HG03575 (cell line): Measurements from ENCODE around the gene CHKB.

ENCODE experiments used
- ATAC-seq: cut with Tn5 transposase; IDR thresholded peaks from one replicate; pipeline ENCODE4 v1.9.1; 2021; ENCODE audit not compliant: unreplicated experiment, insufficient number of reproducible peaks, low FRiP score; ENCODE audit errors: extremely low read depth

The CHKB gene

GRCh38 chr22:50577987-50578775 is 4.5 kb downstream of the CHKB start, which contains the start of gene CPT1B:
Gene CPT1B, minus strand, starts transcription at chr22:50578427. Its CDS starts 512 bp downstream, at chr22:50577915.
- no peak for ATAC-seq

GRCh38 chr22:50577697-50577986 is 5.0 kb downstream of the CHKB start:
- ATAC-seq, result no peak

GRCh38 chr22:50576806-50577696 is 5.6 kb downstream of the CHKB start:
- ATAC-seq, result no peak

GRCh38 chr22:50576070-50576469 is 6.6 kb downstream of the CHKB start:
- no peak for ATAC-seq

GRCh38 chr22:50575426-50575941 is 7.2 kb downstream of the CHKB start:
- no peak for ATAC-seq

- no peak for ATAC-seq
Observed at GRCh38 chr22:50574383-50574755, 8.3 kb downstream of the CHKB start.

- no peak for ATAC-seq
Observed at GRCh38 chr22:50573491-50574382, 8.9 kb downstream of the CHKB start.

GRCh38 chr22:50572965-50573364 is 9.7 kb downstream of the CHKB start:
- ATAC-seq, result no peak

GRCh38 chr22:50571264-50572175 is 11.1 kb downstream of the CHKB start:
- no peak for ATAC-seq

- ATAC-seq, result no peak
Observed at GRCh38 chr22:50570861-50571260, 11.8 kb downstream of the CHKB start.

GRCh38 chr22:50569896-50570535 is 12.6 kb downstream of the CHKB start:
- ATAC-seq, result no peak

- no peak for ATAC-seq
Observed at GRCh38 chr22:50569041-50569459, 13.6 kb downstream of the CHKB start.

GRCh38 chr22:50568626-50569025 is 14.0 kb downstream of the CHKB start:
- no peak for ATAC-seq

- ATAC-seq, result no peak
Observed at GRCh38 chr22:50567721-50568252, 14.9 kb downstream of the CHKB start.

- ATAC-seq, result no peak
Observed at GRCh38 chr22:50564289-50564688, 18.4 kb downstream of the CHKB start.

- no peak for ATAC-seq
Observed at GRCh38 chr22:50563413-50564160, 19.1 kb downstream of the CHKB start.
